A204.1 (cell line): ENCODE data around the gene OTOR.

Experiments used
- FAIRE-seq: peaks from 2 replicates; lab custom pipeline; 2012; peaks lifted over from hg19 to GRCh38; lab: Jason Lieb, UNC

OTOR gene

GRCh38 chr20:16748308-16748900 lies at the start of gene OTOR:
TSS of gene OTOR (plus strand) at chr20:16748358. CDS start at chr20:16748402, 44 bp downstream.
- no peak for FAIRE-seq

- no peak for FAIRE-seq
Observed at GRCh38 chr20:16699293-16699692, 48.9 kb upstream of the OTOR start.

GRCh38 chr20:16701296-16701695 lies 46.9 kb upstream of the OTOR start:
- no peak for FAIRE-seq

- no peak for FAIRE-seq
Observed at GRCh38 chr20:16703570-16703969, 44.6 kb upstream of the OTOR start.

- no peak for FAIRE-seq
Observed at GRCh38 chr20:16707674-16708073, 40.5 kb upstream of the OTOR start.

GRCh38 chr20:16708602-16709001 lies 39.6 kb upstream of the OTOR start:
- FAIRE-seq: no peak

GRCh38 chr20:16709017-16709416 lies 39.1 kb upstream of the OTOR start:
- FAIRE-seq: no peak

- no peak for FAIRE-seq
Observed at GRCh38 chr20:16710781-16711180, 37.4 kb upstream of the OTOR start.

- no peak for FAIRE-seq
Observed at GRCh38 chr20:16711661-16712258, 36.4 kb upstream of the OTOR start.

GRCh38 chr20:16712511-16712947 lies 35.6 kb upstream of the OTOR start:
- no peak for FAIRE-seq

- FAIRE-seq: no peak
Observed at GRCh38 chr20:16713066-16713465, 35.1 kb upstream of the OTOR start.

- no peak for FAIRE-seq
Observed at GRCh38 chr20:16714242-16714641, 33.9 kb upstream of the OTOR start.

- no peak for FAIRE-seq
Observed at GRCh38 chr20:16714751-16715150, 33.4 kb upstream of the OTOR start.

- no peak for FAIRE-seq
Observed at GRCh38 chr20:16719421-16719820, 28.7 kb upstream of the OTOR start.

GRCh38 chr20:16729080-16729479 lies 19.1 kb upstream of the OTOR start:
- FAIRE-seq: no peak

GRCh38 chr20:16729565-16730460 lies 18.3 kb upstream of the OTOR start, which contains the start of gene SNRPB2:
TSS of gene SNRPB2 (plus strand) at chr20:16730026. CDS start at chr20:16731703, 1,677 bp downstream.
- no peak for FAIRE-seq

- no peak for FAIRE-seq
Observed at GRCh38 chr20:16732506-16733152, 15.5 kb upstream of the OTOR start.

- no peak for FAIRE-seq
Observed at GRCh38 chr20:16740365-16741072, 7.6 kb upstream of the OTOR start.

- FAIRE-seq: no peak
Observed at GRCh38 chr20:16744178-16744807, 3.9 kb upstream of the OTOR start.

- FAIRE-seq: no peak
Observed at GRCh38 chr20:16745204-16745603, 3.0 kb upstream of the OTOR start.

GRCh38 chr20:16747291-16747811 lies 807 bp upstream of the OTOR start:
- no peak for FAIRE-seq
